Measurements from ENCODE around the gene APOL1. TPM values are rescaled to one million over a fixed set of nuclear protein-coding genes. Genes with fewer than 3 reads are reported as not detected.

Gene APOL1
- total RNA-seq, 1 experiment from 2014 or later: 28.7 TPM

DNA sequence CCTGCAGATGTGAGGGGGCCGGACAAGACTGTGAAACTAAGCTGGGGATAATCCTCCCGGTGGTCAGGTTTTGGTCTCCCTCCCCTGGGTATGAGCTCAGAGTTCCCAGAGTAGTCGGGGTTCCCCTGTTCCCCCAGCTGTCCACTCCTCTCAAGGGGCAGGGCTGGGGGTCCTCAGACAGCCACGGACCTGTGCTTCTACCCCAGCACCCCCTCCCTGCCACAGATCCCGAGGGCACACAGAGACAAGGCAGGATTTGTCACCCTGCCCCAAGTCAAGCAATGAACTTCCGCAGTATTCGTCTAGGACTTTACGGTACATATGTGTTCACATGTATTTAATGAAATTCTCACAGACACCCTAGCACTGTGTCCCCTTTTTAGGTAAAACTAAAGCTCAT lies 45.2 kb downstream of the APOL1 start:
- in situ Hi-C loops (cut with HindIII; ENCODE audit: low pct_unique_long_range_greater_than_20kb, low sequenced_read_pairs): no loop called here
- no peak for DNase-seq (ENCODE audit: low read depth)

DNA sequence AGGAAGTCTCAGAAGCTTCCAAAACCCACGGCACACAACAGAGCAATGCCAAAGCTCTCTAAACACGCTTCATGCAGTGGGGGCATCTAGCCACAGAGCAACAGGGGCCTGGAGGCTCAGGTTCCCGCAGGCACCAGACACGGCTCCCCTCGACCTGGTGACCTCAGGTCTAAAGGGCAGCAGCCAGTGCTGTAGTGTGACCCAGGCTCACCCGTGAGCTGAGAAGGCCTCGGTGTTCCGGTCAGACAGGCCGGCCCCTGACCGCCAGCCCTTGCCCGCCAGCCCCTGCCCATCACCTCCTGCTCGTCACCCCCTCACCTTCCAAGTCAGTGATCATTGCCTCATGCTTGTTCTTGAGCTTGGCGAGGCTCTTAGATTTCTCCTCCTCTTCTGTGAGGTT lies 45.7 kb downstream of the APOL1 start:
- in situ Hi-C loops (cut with HindIII; ENCODE audit: low pct_unique_long_range_greater_than_20kb, low sequenced_read_pairs): no loop called here
- DNase-seq (ENCODE audit: low read depth): no peak

- in situ Hi-C loops (cut with HindIII; ENCODE audit: low pct_unique_long_range_greater_than_20kb, low sequenced_read_pairs): no loop called here
- DNase-seq (ENCODE audit: low read depth): no peak
Observed at GRCh38 chr22:36299295-36299694, 46.4 kb downstream of the APOL1 start.

GRCh38 chr22:36299911-36300310 lies 47.0 kb downstream of the APOL1 start:
- in situ Hi-C loops (cut with HindIII; ENCODE audit: low pct_unique_long_range_greater_than_20kb, low sequenced_read_pairs): loop anchor here (5.0 kb wide), 1 partner anchor 42 kb away; no protein-coding TSS in a partner anchor
- no peak for DNase-seq (ENCODE audit: low read depth)

GRCh38 chr22:36300396-36301212 lies 47.7 kb downstream of the APOL1 start:
- DNase-seq (ENCODE audit: low read depth): no peak
- in situ Hi-C loops (cut with HindIII; ENCODE audit: low pct_unique_long_range_greater_than_20kb, low sequenced_read_pairs): loop anchor here (5.0 kb wide), 1 partner anchor 42 kb away; no protein-coding TSS in a partner anchor

DNA sequence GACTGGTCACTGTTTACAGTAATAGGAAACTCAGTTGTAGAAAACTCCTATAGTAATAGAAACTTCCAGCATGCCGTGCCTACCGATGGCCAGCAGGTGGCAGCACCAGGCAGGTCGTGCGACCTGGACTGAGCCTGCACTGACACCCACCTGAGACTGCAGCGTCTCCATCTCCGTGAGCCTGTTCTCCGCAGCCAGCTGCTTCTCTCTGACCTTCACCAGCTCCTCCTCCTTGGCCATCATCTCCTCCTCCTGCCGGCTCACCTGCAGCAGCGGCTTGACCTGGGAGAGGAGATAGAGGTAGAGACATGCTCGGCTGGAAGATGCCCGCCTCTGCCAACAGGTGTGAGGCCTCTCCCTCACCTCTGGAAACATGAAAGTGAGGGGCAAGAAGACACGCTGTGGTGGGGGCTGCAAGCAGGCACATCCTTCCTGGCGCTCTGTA lies 48.5 kb downstream of the APOL1 start:
- peak; percentile 61 for DNase-seq (ENCODE audit: low read depth)
- in situ Hi-C loops (cut with HindIII; ENCODE audit: low pct_unique_long_range_greater_than_20kb, low sequenced_read_pairs): loop anchor here (5.0 kb wide), 1 partner anchor 41 kb away; no protein-coding TSS in a partner anchor

DNA sequence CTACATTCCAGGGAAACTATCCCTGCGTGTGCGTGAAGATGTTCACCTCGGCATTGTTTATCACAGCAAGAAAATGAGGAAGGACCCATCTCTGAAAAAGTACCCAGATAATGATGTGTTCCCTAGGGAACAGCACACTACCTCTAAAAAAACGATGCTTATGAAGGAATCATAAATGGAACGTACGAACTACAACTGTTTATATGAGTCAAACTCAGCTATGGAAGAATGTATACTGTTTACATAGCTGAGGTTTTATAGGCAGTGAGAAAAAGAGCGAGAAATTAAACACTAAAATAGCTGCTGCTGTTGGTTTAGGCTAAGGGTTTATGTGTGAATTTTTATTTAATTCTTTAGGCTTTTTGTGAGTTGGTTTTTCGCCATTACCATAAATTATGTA lies 48.9 kb downstream of the APOL1 start:
- in situ Hi-C loops (cut with HindIII; ENCODE audit: low pct_unique_long_range_greater_than_20kb, low sequenced_read_pairs): loop anchor here (5.0 kb wide), 1 partner anchor 40 kb away; no protein-coding TSS in a partner anchor
- DNase-seq (ENCODE audit: low read depth): no peak

GRCh38 chr22:36302439-36303114 lies 49.6 kb downstream of the APOL1 start:
- in situ Hi-C loops (cut with HindIII; ENCODE audit: low pct_unique_long_range_greater_than_20kb, low sequenced_read_pairs): loop anchor here (5.0 kb wide), 1 partner anchor 40 kb away; no protein-coding TSS in a partner anchor
- DNase-seq (ENCODE audit: low read depth): no peak

DNA sequence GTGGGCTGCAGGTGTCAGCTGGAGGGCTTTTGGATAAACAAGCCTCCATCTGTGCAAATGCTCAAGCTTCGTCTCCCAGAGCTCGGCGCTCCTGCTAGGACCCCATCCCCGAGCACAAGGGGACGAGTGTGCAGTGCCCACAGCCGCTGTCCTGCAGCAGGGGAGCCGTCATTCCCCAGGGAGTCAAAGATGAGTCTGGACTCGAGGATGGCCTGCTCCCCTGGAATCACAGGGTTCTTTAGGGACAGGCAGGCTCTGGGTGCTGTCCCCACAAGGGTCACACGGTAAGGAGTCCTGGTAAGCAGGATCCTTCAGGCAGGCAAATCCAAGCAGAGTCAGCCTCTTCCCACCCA lies 50.2 kb downstream of the APOL1 start:
- in situ Hi-C loops (cut with HindIII; ENCODE audit: low pct_unique_long_range_greater_than_20kb, low sequenced_read_pairs): loop anchor here (5.0 kb wide), 1 partner anchor 39 kb away; no protein-coding TSS in a partner anchor

DNA sequence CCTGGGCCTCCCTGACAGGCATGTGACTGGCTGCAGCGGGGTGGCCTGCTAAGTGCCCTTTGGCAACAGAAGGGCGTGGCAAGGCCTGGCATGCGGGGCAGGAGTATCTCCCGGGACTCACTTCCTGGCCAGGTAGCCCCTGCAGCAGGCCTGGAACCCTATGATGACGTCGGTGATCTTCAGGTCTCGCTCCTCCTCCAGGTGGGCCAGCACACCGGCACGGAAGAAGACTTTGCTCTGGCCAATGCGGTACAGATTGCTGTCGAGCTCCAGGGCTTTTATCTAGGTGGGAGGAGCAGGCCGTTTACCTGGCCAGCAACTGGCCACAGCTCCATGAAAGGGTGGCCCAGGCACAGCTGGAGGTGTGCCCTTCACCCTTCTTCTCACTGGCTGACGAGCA lies 50.9 kb downstream of the APOL1 start:
- in situ Hi-C loops (cut with HindIII; ENCODE audit: low pct_unique_long_range_greater_than_20kb, low sequenced_read_pairs): loop anchor here (5.0 kb wide), 1 partner anchor 38 kb away; no protein-coding TSS in a partner anchor
- DNase-seq (ENCODE audit: low read depth): no peak

More for the DNA sequence above, 50.2 kb downstream of the APOL1 start:
- no peak for DNase-seq (ENCODE audit: low read depth)

GRCh38 chr22:36304429-36304828 lies 51.5 kb downstream of the APOL1 start:
- in situ Hi-C loops (cut with HindIII; ENCODE audit: low pct_unique_long_range_greater_than_20kb, low sequenced_read_pairs): loop anchor here (5.0 kb wide), 1 partner anchor 38 kb away; no protein-coding TSS in a partner anchor
- DNase-seq (ENCODE audit: low read depth): peak; percentile 92

DNA sequence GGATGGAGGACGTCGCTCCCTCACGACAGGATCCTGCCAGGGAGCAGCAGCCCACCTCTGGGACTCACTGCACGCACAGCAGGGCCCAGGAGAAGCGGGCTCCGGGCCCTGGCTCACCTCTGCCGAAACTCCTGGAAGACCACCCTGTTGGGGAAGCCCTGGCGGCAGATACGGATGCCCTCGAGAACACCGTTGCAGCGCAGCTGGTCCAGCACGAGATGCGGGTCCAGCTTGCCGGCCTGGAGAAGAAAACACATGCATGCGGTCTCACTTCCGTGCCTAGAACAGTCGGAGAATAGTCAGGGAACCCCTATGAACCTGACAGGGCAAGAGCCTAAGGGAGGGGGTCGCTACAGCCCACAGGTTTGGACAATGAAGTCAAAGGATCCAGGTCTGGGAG lies 52.9 kb downstream of the APOL1 start:
- DNase-seq (ENCODE audit: low read depth): no peak
- in situ Hi-C loops (cut with HindIII; ENCODE audit: low pct_unique_long_range_greater_than_20kb, low sequenced_read_pairs): no loop called here

- DNase-seq (ENCODE audit: low read depth): no peak
- in situ Hi-C loops (cut with HindIII; ENCODE audit: low pct_unique_long_range_greater_than_20kb, low sequenced_read_pairs): no loop called here
Observed at GRCh38 chr22:36306227-36306626, 53.3 kb downstream of the APOL1 start.

GRCh38 chr22:36308880-36309279 lies 55.9 kb downstream of the APOL1 start:
- in situ Hi-C loops (cut with HindIII; ENCODE audit: low pct_unique_long_range_greater_than_20kb, low sequenced_read_pairs): no loop called here
- DNase-seq (ENCODE audit: low read depth): no peak

- peak; percentile 60 for DNase-seq (ENCODE audit: low read depth)
- in situ Hi-C loops (cut with HindIII; ENCODE audit: low pct_unique_long_range_greater_than_20kb, low sequenced_read_pairs): no loop called here
Observed at GRCh38 chr22:36311386-36312085, 58.6 kb downstream of the APOL1 start.

GRCh38 chr22:36315325-36315724 lies 62.4 kb downstream of the APOL1 start:
- in situ Hi-C loops (cut with HindIII; ENCODE audit: low pct_unique_long_range_greater_than_20kb, low sequenced_read_pairs): no loop called here
- no peak for DNase-seq (ENCODE audit: low read depth)

DNA sequence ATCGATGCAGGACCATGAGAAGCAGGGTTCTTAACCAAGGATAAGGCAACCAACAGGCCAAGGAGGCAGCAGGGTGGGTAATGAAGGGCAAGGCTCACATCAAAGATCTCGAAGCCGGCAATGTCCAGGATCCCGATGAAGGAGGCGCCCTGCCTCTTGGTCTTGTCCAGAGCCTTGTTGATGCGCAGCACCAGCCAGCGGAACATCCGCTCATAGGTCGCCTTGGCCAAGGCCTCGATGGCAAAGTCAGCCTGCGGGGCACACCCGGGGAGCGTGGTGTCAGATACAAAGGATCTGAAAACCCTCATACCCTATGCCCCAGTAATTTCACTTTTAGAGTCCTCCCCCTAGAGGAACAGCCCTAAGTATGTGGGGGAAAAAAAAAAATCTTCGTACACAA lies 63.5 kb downstream of the APOL1 start:
- in situ Hi-C loops (cut with HindIII; ENCODE audit: low pct_unique_long_range_greater_than_20kb, low sequenced_read_pairs): no loop called here
- DNase-seq (ENCODE audit: low read depth): no peak

All from Caki2 (cell line).